A673 (cell line): ENCODE measurements around the gene P2RY4.

ENCODE experiments used
- EZH2 ChIP-seq: fragments of 200-600 bp; sonication (generic); IDR thresholded peaks from 2 replicates; pipeline ENCODE4 v1.6.1; 2017; ENCODE audit warnings: borderline replicate concordance, low read depth, mild to moderate bottlenecking, mixed read lengths, antibody characterized with exemption, low read length; ENCODE audit not compliant: poor library complexity, severe bottlenecking
- TF ChIP-seq, protein P1 (sequence below): fragments of 300-800, 200-600 bp; sonication (generic); conservative IDR thresholded peaks from 2 replicates; pipeline ENCODE4 v1.5.1; 2017; ENCODE audit warnings: low read depth, mild to moderate bottlenecking, antibody characterized with exemption, low read length, moderate library complexity, mixed read lengths

DNA sequence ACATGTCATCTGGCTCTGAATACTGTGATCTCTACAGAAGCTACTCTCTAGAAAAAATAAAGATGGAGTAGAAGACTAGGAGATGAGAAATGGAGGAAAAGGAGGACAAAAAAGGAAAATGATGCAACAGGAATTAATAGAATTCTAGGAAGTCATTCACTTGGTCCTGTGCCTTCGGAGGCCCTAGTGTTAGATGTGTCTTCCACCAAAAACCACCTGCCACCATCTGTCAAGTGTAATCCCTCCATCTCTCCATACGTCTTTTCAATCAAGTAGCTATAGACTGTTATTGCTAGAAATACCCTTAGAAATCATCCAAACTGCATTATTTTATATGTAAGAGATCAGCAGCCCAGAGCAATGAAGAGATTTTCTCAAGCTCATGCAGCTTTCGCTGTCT is 19.1 kb upstream of the P2RY4 start:
- TF ChIP-seq, protein P1, sequence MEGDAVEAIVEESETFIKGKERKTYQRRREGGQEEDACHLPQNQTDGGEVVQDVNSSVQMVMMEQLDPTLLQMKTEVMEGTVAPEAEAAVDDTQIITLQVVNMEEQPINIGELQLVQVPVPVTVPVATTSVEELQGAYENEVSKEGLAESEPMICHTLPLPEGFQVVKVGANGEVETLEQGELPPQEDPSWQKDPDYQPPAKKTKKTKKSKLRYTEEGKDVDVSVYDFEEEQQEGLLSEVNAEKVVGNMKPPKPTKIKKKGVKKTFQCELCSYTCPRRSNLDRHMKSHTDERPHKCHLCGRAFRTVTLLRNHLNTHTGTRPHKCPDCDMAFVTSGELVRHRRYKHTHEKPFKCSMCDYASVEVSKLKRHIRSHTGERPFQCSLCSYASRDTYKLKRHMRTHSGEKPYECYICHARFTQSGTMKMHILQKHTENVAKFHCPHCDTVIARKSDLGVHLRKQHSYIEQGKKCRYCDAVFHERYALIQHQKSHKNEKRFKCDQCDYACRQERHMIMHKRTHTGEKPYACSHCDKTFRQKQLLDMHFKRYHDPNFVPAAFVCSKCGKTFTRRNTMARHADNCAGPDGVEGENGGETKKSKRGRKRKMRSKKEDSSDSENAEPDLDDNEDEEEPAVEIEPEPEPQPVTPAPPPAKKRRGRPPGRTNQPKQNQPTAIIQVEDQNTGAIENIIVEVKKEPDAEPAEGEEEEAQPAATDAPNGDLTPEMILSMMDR: no peak
- TF ChIP-seq EZH2: no peak
